ENCODE data around the gene PPIF. TPM values are rescaled to one million over a fixed set of nuclear protein-coding genes. Genes with fewer than 3 reads are reported as not detected.

The PPIF gene
- total and polyA plus RNA-seq, 2 of the 4 experiments (the other 2 are of a cell fraction), result 29.2 to 130 TPM

DNA sequence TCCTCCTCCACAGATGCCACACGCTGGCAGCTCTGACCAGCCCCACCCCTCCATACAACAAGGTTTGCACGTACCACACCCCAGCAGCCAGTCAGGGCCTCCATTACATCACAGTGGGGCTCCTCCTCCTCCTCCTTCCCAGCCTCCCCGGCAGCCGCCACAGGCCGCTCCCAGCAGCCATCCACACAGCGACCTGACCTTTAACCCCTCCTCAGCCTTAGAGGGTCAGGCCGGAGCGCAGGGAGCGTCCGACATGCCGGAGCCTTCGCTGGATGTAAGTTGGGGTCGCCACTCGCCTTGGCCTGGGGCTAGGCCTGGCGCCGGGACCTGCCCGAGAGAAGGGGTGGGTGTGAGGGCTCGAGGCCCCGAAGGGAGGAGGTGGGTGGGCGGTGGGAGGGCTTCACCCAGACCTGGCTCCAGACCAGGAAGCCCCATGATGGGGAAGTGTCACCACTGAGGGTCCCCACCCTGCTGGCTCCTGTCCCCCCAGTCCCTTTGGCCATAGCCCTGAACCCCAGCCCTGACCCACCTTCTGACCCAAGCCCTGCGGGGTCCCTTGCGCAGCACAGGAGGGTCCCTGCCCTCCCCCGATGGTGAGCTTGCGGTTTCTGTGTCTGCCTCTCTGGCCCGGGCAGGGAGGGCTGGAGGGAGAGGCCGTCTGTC is 36.2 kb upstream of the PPIF start:
- H2BK20ac ChIP-seq (ENCODE audit: low read depth, low read length), result no peak overlapping the region
- dilution Hi-C loops (cut with HindIII; ENCODE audit: low sequenced_read_pairs, unreplicated experiment) (no loop called here), in situ Hi-C loops (cut with MboI; ENCODE audit: low sequenced_read_pairs) (no loop called here), intact Hi-C loops (cut with micrococcal nuclease) (no loop called here)
- H3K27me3 ChIP-seq (ENCODE audit: control insufficient read depth, insufficient read depth, low read length), result no peaks in the 10 kb centered on the region
- DNase-seq (no peak), ATAC-seq (ENCODE audit: low read depth) (no peak)
- no peak overlapping the region for H4K8ac ChIP-seq (ENCODE audit: low read depth in 2 of 2, low read length in 2 of 2)
- ChIA-PET POLR2A (ENCODE audit: unreplicated experiment) (no interaction called here), CTCF (no interaction called here)
- H3K9me1 ChIP-seq (ENCODE audit: insufficient read depth, low read length), result 0 out of 2 replicates have a peak, but pooled peaks cover 2% of the 10 kb centered on the region
- H4K91ac ChIP-seq (ENCODE audit: insufficient read depth, low read depth, low read length), result no peak overlapping the region
- no peak overlapping the region for H2BK15ac ChIP-seq (ENCODE audit: low read depth, low read length)
- H3K36me3 ChIP-seq (ENCODE audit: control insufficient read depth, insufficient read depth, low read length), result peaks cover 84% of the 10 kb centered on the region
- no peak overlapping the region for H3K4me2 ChIP-seq (ENCODE audit: low read depth, low read length)
- peaks cover 15 to 50% of the 10 kb centered on the region in 2 experiments; a peak in 3 of 4 replicates for H3K79me1 ChIP-seq (ENCODE audit: low read depth in 1 of 2, low read length in 2 of 2)
- H3K27ac ChIP-seq (ENCODE audit: insufficient read depth, low read length), result no peak overlapping the region
- no peak overlapping the region for H4K5ac ChIP-seq (ENCODE audit: low read depth, low read length)
- no peaks in the 10 kb centered on the region for H3K9me3 ChIP-seq (ENCODE audit: control insufficient read depth, insufficient read depth, low read length)
- H3K18ac ChIP-seq (ENCODE audit: low read depth, low read length), result no peak overlapping the region
- H3K4ac ChIP-seq (ENCODE audit: low read depth, low read length), result no peak overlapping the region
- WGBS, 2 experiments (ENCODE audit: extremely low coverage in 2 of 2, insufficient read length in 1 of 2), result 75% methylated on average over 4 of the region's 26 CpGs; no CpG with 5 or more reads in 1 of the 2 experiments
- H3K23ac ChIP-seq (ENCODE audit: low read depth, low read length), result no peak overlapping the region
- H4K20me1 ChIP-seq (ENCODE audit: insufficient read depth, low read length), result no peaks in the 10 kb centered on the region; the same call in 1 of the 2 replicates
- H3K4me3 ChIP-seq (ENCODE audit: insufficient read depth, low read depth, low read length), result no peak overlapping the region
- H3K4me1 ChIP-seq (ENCODE audit: control insufficient read depth, insufficient read depth, low read length), result no peaks in the 10 kb centered on the region
- H3K14ac ChIP-seq (replicated peaks; ENCODE audit: low read depth, low read length), result no peak overlapping the region
- H3K9ac ChIP-seq (ENCODE audit: low read depth, low read length), result no peak overlapping the region
- no peak overlapping the region for H2BK120ac ChIP-seq (ENCODE audit: low read depth, low read length)
- no peak overlapping the region for H2AFZ ChIP-seq (replicated peaks; ENCODE audit: low read length, poor library complexity)
- H3K56ac ChIP-seq (ENCODE audit: extremely low read depth, insufficient read depth, low read length), result no peak overlapping the region
- H2BK5ac ChIP-seq (ENCODE audit: low read depth, low read length, poor library complexity, severe bottlenecking), result no peak overlapping the region
- H2AK5ac ChIP-seq (ENCODE audit: low read depth, low read length), result no peak overlapping the region; the same call in 1 of the 2 replicates
- peak overlapping the region; percentile 82 for H2AK9ac ChIP-seq (replicated peaks; ENCODE audit: low read depth, low read length, poor library complexity)
- TF ChIP-seq RCOR1 (IDR thresholded peaks at IDR 0.05; ENCODE audit: insufficient replicate concordance, low read length) (no peak), POLR2A (IDR thresholded peaks at IDR 0.05; ENCODE audit: low read depth, low read length) (no peak), MAZ (IDR thresholded peaks at IDR 0.05; ENCODE audit: borderline replicate concordance, low read depth, low read length) (no peak), MXI1 (IDR thresholded peaks at IDR 0.05; ENCODE audit: borderline replicate concordance, low read depth, low read length) (no peak), USF2 (IDR thresholded peaks at IDR 0.05; ENCODE audit: low read depth, low read length) (no peak)
- TF ChIP-seq, protein P1, sequence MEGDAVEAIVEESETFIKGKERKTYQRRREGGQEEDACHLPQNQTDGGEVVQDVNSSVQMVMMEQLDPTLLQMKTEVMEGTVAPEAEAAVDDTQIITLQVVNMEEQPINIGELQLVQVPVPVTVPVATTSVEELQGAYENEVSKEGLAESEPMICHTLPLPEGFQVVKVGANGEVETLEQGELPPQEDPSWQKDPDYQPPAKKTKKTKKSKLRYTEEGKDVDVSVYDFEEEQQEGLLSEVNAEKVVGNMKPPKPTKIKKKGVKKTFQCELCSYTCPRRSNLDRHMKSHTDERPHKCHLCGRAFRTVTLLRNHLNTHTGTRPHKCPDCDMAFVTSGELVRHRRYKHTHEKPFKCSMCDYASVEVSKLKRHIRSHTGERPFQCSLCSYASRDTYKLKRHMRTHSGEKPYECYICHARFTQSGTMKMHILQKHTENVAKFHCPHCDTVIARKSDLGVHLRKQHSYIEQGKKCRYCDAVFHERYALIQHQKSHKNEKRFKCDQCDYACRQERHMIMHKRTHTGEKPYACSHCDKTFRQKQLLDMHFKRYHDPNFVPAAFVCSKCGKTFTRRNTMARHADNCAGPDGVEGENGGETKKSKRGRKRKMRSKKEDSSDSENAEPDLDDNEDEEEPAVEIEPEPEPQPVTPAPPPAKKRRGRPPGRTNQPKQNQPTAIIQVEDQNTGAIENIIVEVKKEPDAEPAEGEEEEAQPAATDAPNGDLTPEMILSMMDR (conservative IDR thresholded peaks at IDR 0.05; ENCODE audit: low read depth, low read length), result no peak
- no TSS peak for BruUV-seq (replicated peaks)
